GM10248 (cell line): ENCODE results near the gene ASB8.

Source experiments
- CTCF ChIA-PET: fragments of 300-600 bp; sonication (Branson Sonifier 250); formaldehyde crosslinking; extraction: SDS; loops from one replicate; lab custom pipeline; 2021; ENCODE audit warnings: antibody characterized with exemption; lab: Yijun Ruan, JAX
- POLR2A ChIA-PET: fragments of 350-650 bp; sonication (Branson Sonifier 250); formaldehyde crosslinking; extraction: SDS; loops from one replicate; lab custom pipeline; 2020; ENCODE audit warnings: antibody characterized with exemption; lab: Yijun Ruan, JAX
- DNase-seq: peaks from one replicate; pipeline ENCODE4 v3.0.0; 2012; ENCODE audit errors: extremely low spot score
- TF ChIP-seq, protein P1 (sequence below): IDR thresholded peaks from 2 replicates; pipeline ENCODE4 v1.5.1; 2012; ENCODE audit warnings: mild to moderate bottlenecking, low read depth; ENCODE audit errors: extremely low read depth, missing control alignments, control extremely low read depth

ASB8 gene

DNA sequence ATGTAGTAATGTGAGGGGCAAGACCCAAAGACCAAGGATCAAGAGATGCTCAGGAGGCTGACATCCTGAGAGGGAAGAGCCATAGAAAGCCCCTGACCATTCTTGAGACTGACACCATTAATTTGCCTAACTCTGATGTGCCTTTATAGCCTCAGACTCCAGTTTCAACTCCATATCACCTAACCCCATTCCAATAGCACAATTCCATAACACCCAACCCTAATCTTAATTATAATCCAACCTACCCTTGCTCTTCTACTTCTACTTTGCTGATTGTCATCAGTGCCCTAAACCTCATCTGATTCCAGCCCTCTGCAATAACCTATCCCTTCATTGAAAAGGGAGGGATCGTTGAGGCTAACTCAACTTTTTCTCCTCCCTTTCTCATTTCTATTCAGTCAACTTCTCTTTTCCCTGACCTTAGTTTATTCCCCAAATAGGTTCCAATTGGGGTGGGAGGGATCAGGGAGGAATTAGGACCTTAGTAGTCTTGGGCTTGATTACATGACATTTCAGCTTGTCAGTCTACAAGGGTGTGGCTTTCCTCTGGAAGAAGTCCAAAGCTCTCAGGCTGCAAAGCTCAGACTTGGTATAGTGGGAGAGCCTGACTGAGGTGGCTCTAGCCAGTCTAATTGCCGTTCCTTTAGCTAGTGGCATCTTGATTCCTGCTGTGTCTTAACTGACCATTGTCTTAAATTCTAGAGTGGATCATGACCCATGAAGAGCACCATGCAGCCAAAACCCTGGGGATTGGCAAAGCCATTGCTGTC is 35.1 kb downstream of the ASB8 start:
- CTCF ChIA-PET = no interaction called here
- TF ChIP-seq, protein P1, sequence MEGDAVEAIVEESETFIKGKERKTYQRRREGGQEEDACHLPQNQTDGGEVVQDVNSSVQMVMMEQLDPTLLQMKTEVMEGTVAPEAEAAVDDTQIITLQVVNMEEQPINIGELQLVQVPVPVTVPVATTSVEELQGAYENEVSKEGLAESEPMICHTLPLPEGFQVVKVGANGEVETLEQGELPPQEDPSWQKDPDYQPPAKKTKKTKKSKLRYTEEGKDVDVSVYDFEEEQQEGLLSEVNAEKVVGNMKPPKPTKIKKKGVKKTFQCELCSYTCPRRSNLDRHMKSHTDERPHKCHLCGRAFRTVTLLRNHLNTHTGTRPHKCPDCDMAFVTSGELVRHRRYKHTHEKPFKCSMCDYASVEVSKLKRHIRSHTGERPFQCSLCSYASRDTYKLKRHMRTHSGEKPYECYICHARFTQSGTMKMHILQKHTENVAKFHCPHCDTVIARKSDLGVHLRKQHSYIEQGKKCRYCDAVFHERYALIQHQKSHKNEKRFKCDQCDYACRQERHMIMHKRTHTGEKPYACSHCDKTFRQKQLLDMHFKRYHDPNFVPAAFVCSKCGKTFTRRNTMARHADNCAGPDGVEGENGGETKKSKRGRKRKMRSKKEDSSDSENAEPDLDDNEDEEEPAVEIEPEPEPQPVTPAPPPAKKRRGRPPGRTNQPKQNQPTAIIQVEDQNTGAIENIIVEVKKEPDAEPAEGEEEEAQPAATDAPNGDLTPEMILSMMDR = no peak
- no peak for DNase-seq
- POLR2A ChIA-PET = interaction anchor here (0.6 kb wide), 1 partner anchor 310 kb away, joined by 3 read pairs; no protein-coding TSS in a partner anchor

DNA sequence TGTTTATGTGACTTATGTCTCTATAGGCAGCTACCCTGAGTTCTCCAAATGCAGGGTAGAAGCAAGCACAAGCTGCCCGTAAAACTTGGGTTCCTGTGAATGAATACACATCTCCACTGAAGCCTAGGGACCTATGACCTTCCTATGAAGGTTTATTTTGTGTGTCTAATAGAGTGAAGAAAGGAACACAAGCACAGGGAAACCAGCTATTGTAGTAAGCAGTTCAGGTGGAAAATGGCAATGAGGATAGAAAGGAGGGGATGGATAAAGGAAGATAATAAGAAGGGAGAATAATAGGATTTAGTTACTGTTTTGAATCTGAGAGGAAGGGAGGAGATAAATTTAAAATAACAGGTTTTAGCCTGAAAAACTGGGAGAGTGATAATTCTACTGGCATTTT is 35.8 kb downstream of the ASB8 start:
- ChIA-PET CTCF (interaction anchor here (0.6 to 1.7 kb wide), 4 partner anchors 10 to 68 kb away, joined by 3 to 4 read pairs (median 3); no protein-coding TSS in a partner anchor), POLR2A (no interaction called here)
- TF ChIP-seq, protein P1 = no peak
- no peak for DNase-seq

GRCh38 chr12:48119834-48120195 is 37.5 kb downstream of the ASB8 start:
- DNase-seq = no peak
- ChIA-PET CTCF (interaction anchor here (1.1 to 1.6 kb wide), 5 partner anchors 11 to 26 kb away, joined by 3 to 6 read pairs (median 3); no protein-coding TSS in a partner anchor), POLR2A (interaction anchor here (0.8 kb wide), 1 partner anchor 14 kb away, joined by 3 read pairs; the partner anchor contains the start of gene SENP1)
- TF ChIP-seq, protein P1 = no peak

DNA sequence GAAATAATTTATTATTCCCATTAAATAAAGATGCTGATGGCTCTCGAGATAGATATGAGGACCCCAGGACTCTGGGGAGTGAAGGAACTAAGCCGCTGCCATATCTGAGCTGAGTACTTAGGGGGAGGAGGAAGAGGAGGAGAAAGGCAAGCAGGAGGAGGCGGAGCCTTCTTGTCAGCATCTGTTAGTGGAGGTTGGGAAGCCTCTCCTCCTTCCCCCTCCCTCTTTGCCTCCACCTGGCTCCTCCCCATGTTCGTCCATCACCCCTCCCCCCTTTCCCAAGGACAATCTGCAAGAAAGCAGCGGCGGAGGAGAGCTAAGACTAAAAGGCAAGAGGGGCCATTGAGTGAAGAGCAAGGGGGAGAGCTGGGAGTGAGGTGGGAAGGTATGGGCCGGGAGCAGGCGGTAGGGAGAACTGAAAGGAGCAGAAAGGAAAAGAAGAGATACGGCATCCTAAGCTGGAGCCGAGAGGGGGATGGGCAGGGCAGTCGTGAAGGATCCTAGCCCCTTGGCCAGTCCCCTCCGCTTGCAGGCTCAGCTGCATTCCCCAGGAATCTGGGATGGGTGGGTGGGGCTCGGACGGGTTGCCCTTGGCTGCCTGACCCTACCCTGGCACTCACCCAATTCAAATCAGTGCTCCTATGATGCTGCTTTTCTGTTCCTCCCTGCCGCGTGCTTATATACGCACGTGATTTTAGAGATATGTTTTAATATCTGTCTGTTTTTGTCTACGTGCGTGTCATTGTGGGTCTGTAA is 38.1 kb downstream of the ASB8 start, which contains the start of gene PFKM:
Gene PFKM, plus strand, starts transcription at position 287 of the 756 bp plus-strand sequence. CDS start 3,411 bp downstream, outside the sequence.
- DNase-seq = peak; percentile 92
- TF ChIP-seq, protein P1 = no peak
- CTCF ChIA-PET = interaction anchor here (1.0 to 1.6 kb wide), 7 partner anchors 9 to 26 kb away, joined by 3 to 6 read pairs (median 4); partner anchors contain the start of gene SENP1
- POLR2A ChIA-PET = interaction anchor here (0.6 to 1.0 kb wide), 4 partner anchors 14 to 67 kb away, joined by 3 read pairs; partner anchors contain the start of gene SENP1

- CTCF ChIA-PET = interaction anchor here (1.0 to 1.6 kb wide), 5 partner anchors 8 to 23 kb away, joined by 3 to 6 read pairs (median 4); partner anchors contain the start of gene SENP1
- no peak for DNase-seq
- TF ChIP-seq, protein P1 = no peak
- POLR2A ChIA-PET = interaction anchor here (0.8 to 1.0 kb wide), 2 partner anchors 20 to 27 kb away, joined by 3 read pairs; no protein-coding TSS in a partner anchor
These were observed 38.9 kb downstream of the ASB8 start for GRCh38 chr12:48118284-48118871.
